ENCODE results near the gene FAM118A.

GRCh38 chr22:45343143-45343542, 33.4 kb downstream of the FAM118A start:
- TF ChIP-seq CBX8 (IDR thresholded peaks at IDR 0.05; ENCODE audit: borderline replicate concordance, low read depth, low read length) = no peak
- no peak for TF ChIP-seq EP300 (IDR thresholded peaks at IDR 0.05; ENCODE audit: borderline replicate concordance in 1 of 2, low read depth in 2 of 2, low read length in 2 of 2)
- TF ChIP-seq CTCF (IDR thresholded peaks at IDR 0.05; ENCODE audit: control extremely low read depth in 1 of 3, insufficient read depth in 1 of 3, low read depth in 1 of 3, low read length in 3 of 3) = no peak
- TF ChIP-seq POLR2AphosphoS5 (IDR thresholded peaks at IDR 0.05; ENCODE audit: low read depth, low read length) = no peak
- TF ChIP-seq MAX (IDR thresholded peaks at IDR 0.05) = no peak
- TF ChIP-seq YY1 (IDR thresholded peaks at IDR 0.05; ENCODE audit: low read depth, low read length) = no peak
- TF ChIP-seq USF2 (IDR thresholded peaks at IDR 0.05; ENCODE audit: low read length) = no peak
- TF ChIP-seq HDAC2 (IDR thresholded peaks at IDR 0.05; ENCODE audit: borderline replicate concordance in 1 of 2, low read depth in 2 of 2, low read length in 2 of 2) = no peak
- TF ChIP-seq FOSL1 (IDR thresholded peaks at IDR 0.05; ENCODE audit: insufficient read depth, low read depth, low read length) = no peak
- no peak for TF ChIP-seq EZH2 (IDR thresholded peaks at IDR 0.05; ENCODE audit: low read depth, low read length, severe bottlenecking)
- no peak for TF ChIP-seq POLR2A (IDR thresholded peaks at IDR 0.05; ENCODE audit: control extremely low read depth in 1 of 2, low read depth in 2 of 2, low read length in 2 of 2)
